ENCODE data around the gene FAAP20. TPM values are rescaled to one million over a fixed set of nuclear protein-coding genes. Genes with fewer than 3 reads are reported as not detected.

Gene FAAP20
- total RNA-seq, 1 donor from 2014 or later = 93.7 TPM

- Mint-ChIP-seq H3K4me3 (no peak overlapping the region), H3K27me3 (ENCODE audit: low read depth) (no peaks in the 10 kb centered on the region), H3K4me1 (peaks cover 6% of the 10 kb centered on the region), H3K27ac (ENCODE audit: unreplicated experiment) (no peak overlapping the region), H3K9me3 (no peaks in the 10 kb centered on the region), H3K36me3 (ENCODE audit: low read depth) (no peaks in the 10 kb centered on the region)
- no peak for TF ChIP-seq CTCF (conservative IDR thresholded peaks at IDR 0.05)
- DNase-seq (ENCODE audit: low read depth, low spot score) = no peak
Measured at GRCh38 chr1:2183937-2184334, 10.6 kb downstream of the FAAP20 start.

- DNase-seq (ENCODE audit: low read depth, low spot score) = no peak
- H3K27me3 Mint-ChIP-seq (ENCODE audit: low read depth) = no peaks in the 10 kb centered on the region
- H3K9me3 Mint-ChIP-seq = no peaks in the 10 kb centered on the region
- TF ChIP-seq CTCF (conservative IDR thresholded peaks at IDR 0.05) = no peak
- peak overlapping the region; percentile 17 for H3K4me3 Mint-ChIP-seq
- no peak overlapping the region for H3K27ac Mint-ChIP-seq (ENCODE audit: unreplicated experiment)
- peaks cover 6% of the 10 kb centered on the region for H3K4me1 Mint-ChIP-seq
- no peaks in the 10 kb centered on the region for H3K36me3 Mint-ChIP-seq (ENCODE audit: low read depth)
Measured at GRCh38 chr1:2182376-2182775, 12.2 kb downstream of the FAAP20 start.

GRCh38 chr1:2181752-2182151 lies 12.8 kb downstream of the FAAP20 start:
- H3K4me1 Mint-ChIP-seq = peaks cover 6% of the 10 kb centered on the region
- H3K4me3 Mint-ChIP-seq = no peak overlapping the region
- no peak for DNase-seq (ENCODE audit: low read depth, low spot score)
- no peak overlapping the region for H3K27ac Mint-ChIP-seq (ENCODE audit: unreplicated experiment)
- no peaks in the 10 kb centered on the region for H3K27me3 Mint-ChIP-seq (ENCODE audit: low read depth)
- TF ChIP-seq CTCF (conservative IDR thresholded peaks at IDR 0.05) = no peak
- no peaks in the 10 kb centered on the region for H3K9me3 Mint-ChIP-seq
- no peaks in the 10 kb centered on the region for H3K36me3 Mint-ChIP-seq (ENCODE audit: low read depth)

- Mint-ChIP-seq H3K4me1 (peaks cover 6% of the 10 kb centered on the region), H3K9me3 (no peaks in the 10 kb centered on the region), H3K4me3 (no peak overlapping the region), H3K27ac (ENCODE audit: unreplicated experiment) (no peak overlapping the region), H3K36me3 (ENCODE audit: low read depth) (no peaks in the 10 kb centered on the region), H3K27me3 (ENCODE audit: low read depth) (no peaks in the 10 kb centered on the region)
- no peak for DNase-seq (ENCODE audit: low read depth, low spot score)
- no peak for TF ChIP-seq CTCF (conservative IDR thresholded peaks at IDR 0.05)
Measured at GRCh38 chr1:2181271-2181670, 13.3 kb downstream of the FAAP20 start.

GRCh38 chr1:2180297-2181245 lies 14.0 kb downstream of the FAAP20 start:
- Mint-ChIP-seq H3K36me3 (ENCODE audit: low read depth) (no peaks in the 10 kb centered on the region), H3K4me1 (peaks cover 6% of the 10 kb centered on the region), H3K27me3 (ENCODE audit: low read depth) (no peaks in the 10 kb centered on the region), H3K27ac (ENCODE audit: unreplicated experiment) (peak overlapping the region; percentile 57), H3K9me3 (no peaks in the 10 kb centered on the region), H3K4me3 (no peak overlapping the region)
- TF ChIP-seq CTCF (conservative IDR thresholded peaks at IDR 0.05) = no peak
- DNase-seq (ENCODE audit: low read depth, low spot score) = no peak
